K562 (cell line): Measurements from ENCODE around the gene LCA5. TPM values are rescaled to one million over a fixed set of nuclear protein-coding genes. Genes with fewer than 3 reads are reported as not detected.
A peak's percentile ranks its signal among the peaks of the same experiment; 100 is the strongest.

ENCODE experiments used
- BCOR ChIP-seq: fragments of 450-650 bp; IDR thresholded peaks from 2 replicates; pipeline ENCODE4 v1.6.1; 2016
- BRD9 ChIP-seq: fragments of 450-650 bp; IDR thresholded peaks from 2 replicates; pipeline ENCODE4 v1.6.1; 2018; ENCODE audit warnings: low read depth; ENCODE audit not compliant: partially characterized antibody
- CHD1 ChIP-seq: fragments of 200-600 bp; sonication (generic); IDR thresholded peaks from one replicate; pipeline ENCODE4 v1.6.1; 2012; ENCODE audit warnings: mild to moderate bottlenecking, moderate library complexity, low read length, inconsistent platforms
- ELF4 ChIP-seq: fragments of 450-650 bp; formaldehyde crosslinking; IDR thresholded peaks from 2 replicates; pipeline ENCODE4 v1.4.0; 2022; ENCODE audit warnings: missing genetic modification characterization
- ETS2 ChIP-seq: IDR thresholded peaks from 2 replicates; pipeline ENCODE4 v1.6.1; 2016; ENCODE audit warnings: borderline replicate concordance, missing genetic modification characterization, mild to moderate bottlenecking, moderate library complexity, missing compliant biosample characterization; ENCODE audit not compliant: poor library complexity, severe bottlenecking
- HDAC1 ChIP-seq, 2 experiments: fragments of 450-650 bp; IDR thresholded peaks; 2 replicates each; pipeline ENCODE4 v1.6.1; 2016 to 2017; ENCODE audit warnings: inconsistent platforms in 1 of 2, mild to moderate bottlenecking in 1 of 2, moderate library complexity in 1 of 2
- KLF16 ChIP-seq: IDR thresholded peaks from 2 replicates; pipeline ENCODE4 v1.6.1; 2016; ENCODE audit warnings: antibody characterized with exemption
- LEF1 ChIP-seq: fragments of 450-650 bp; IDR thresholded peaks from 2 replicates; pipeline ENCODE4 v1.6.1; 2016; ENCODE audit warnings: mild to moderate bottlenecking
- NUFIP1 ChIP-seq: fragments of 450-650 bp; IDR thresholded peaks from 2 replicates; pipeline ENCODE4 v1.6.1; 2018; ENCODE audit not compliant: partially characterized antibody
- PTRF ChIP-seq: fragments of 450-650 bp; IDR thresholded peaks from 2 replicates; pipeline ENCODE4 v1.6.1; 2016; ENCODE audit warnings: mild to moderate bottlenecking, missing genetic modification characterization, missing compliant biosample characterization
- SAFB ChIP-seq: fragments of 200-400 bp; formaldehyde crosslinking; IDR thresholded peaks from 2 replicates; pipeline ENCODE4 v1.6.1; 2017; ENCODE audit warnings: low read depth, low read length, borderline replicate concordance
- STAG1 ChIP-seq: sonication (generic); formaldehyde crosslinking; IDR thresholded peaks from 2 replicates; pipeline ENCODE4 v1.5.0; 2020; ENCODE audit warnings: missing genetic modification reagents, borderline replicate concordance
- SUPT5H ChIP-seq: fragments of 450-650 bp; IDR thresholded peaks from 2 replicates; pipeline ENCODE4 v1.6.1; 2016
- TGIF2 ChIP-seq: sonication (generic); formaldehyde crosslinking; IDR thresholded peaks from 2 replicates; pipeline ENCODE4 v1.8.1; 2022; ENCODE audit warnings: mild to moderate bottlenecking, missing genetic modification reagents, moderate library complexity
- TOE1 ChIP-seq, 2 experiments: fragments of 450-650 bp in 1 of 2; sonication (generic) in 1 of 2; formaldehyde crosslinking in 1 of 2; IDR thresholded peaks; 2 replicates each; pipeline versions ENCODE4 v1.7.1 to v1.8.0; 2016 to 2022; ENCODE audit warnings: borderline replicate concordance in 2 of 2, mild to moderate bottlenecking in 2 of 2, antibody characterized with exemption in 1 of 2, inconsistent platforms in 1 of 2, low read depth in 1 of 2, missing genetic modification reagents in 1 of 2, moderate library complexity in 1 of 2
- ZNF165 ChIP-seq: fragments of 250-450 bp; sonication (Bioruptor Pico); IDR thresholded peaks from 2 replicates; pipeline ENCODE4 v1.4.0; 2020; ENCODE audit warnings: borderline replicate concordance
- ZNF347 ChIP-seq: fragments of 450-650 bp; formaldehyde crosslinking; IDR thresholded peaks from 2 replicates; pipeline ENCODE4 v1.4.0; 2020; ENCODE audit warnings: low read depth, mild to moderate bottlenecking, moderate library complexity
- ZNF507 ChIP-seq: conservative IDR thresholded peaks from 2 replicates; pipeline ENCODE4 v1.6.1; 2017; ENCODE audit warnings: missing genetic modification characterization, missing compliant biosample characterization
- polyA plus RNA-seq, 8 experiments: library from polyadenylated mRNA; depleted of rRNA in 4 of 8; stranded (reverse) in 5 of 8; unstranded in 3 of 8; fragments of >200 nt; fragmentation: Nextera tagmentation in 2 of 8; fragmentation: Illumina TruSeq in 1 of 8; extraction: Ambion mirVana in 2 of 8; extraction: Trizol in 1 of 8; gene quantifications; 2 replicates each; pipeline versions ENCODE4 v1.2.1 to v1.2.3, GENCODE V29; 2011 to 2014; ENCODE audit warnings: inconsistent platforms in 1 of 8, missing spikeins in 1 of 8
- total RNA-seq, 7 experiments: library from RNA; depleted of rRNA in 6 of 7; stranded (reverse); fragments of >200 nt in 6 of 7; fragmentation: Illumina TruSeq in 2 of 7; extraction: Trizol in 2 of 7; gene quantifications; 2 replicates each; pipeline versions ENCODE4 v1.2.1 to v1.2.3, GENCODE V29; 2011 to 2021; ENCODE audit warnings: low replicate concordance in 1 of 7
- TF ChIP-seq, protein P1 (sequence below): fragments of 200-800 bp; sonication (Bioruptor generic); IDR thresholded peaks from 2 replicates; pipeline ENCODE4 v1.6.1; 2017; ENCODE audit warnings: missing genetic modification characterization, missing compliant biosample characterization
- TF ChIP-seq, protein P2 (sequence below): fragments of 450-650 bp; conservative IDR thresholded peaks from 2 replicates; pipeline ENCODE4 v1.6.1; 2016; ENCODE audit warnings: missing genetic modification characterization, low read depth, mild to moderate bottlenecking, control low read depth, missing compliant biosample characterization
- TF ChIP-seq, protein P3 (sequence below): fragments of 450-650 bp; conservative IDR thresholded peaks from 2 replicates; pipeline ENCODE4 v1.6.1; 2016; ENCODE audit warnings: missing genetic modification characterization, low read depth, mild to moderate bottlenecking, missing compliant biosample characterization, moderate library complexity

The LCA5 gene
- total and polyA plus RNA-seq, 9 of the 15 experiments (the other 6 are each of a cell fraction or from before 2014, with no cell fraction given): 1.0 to 3.4 (median 1.8) TPM

DNA sequence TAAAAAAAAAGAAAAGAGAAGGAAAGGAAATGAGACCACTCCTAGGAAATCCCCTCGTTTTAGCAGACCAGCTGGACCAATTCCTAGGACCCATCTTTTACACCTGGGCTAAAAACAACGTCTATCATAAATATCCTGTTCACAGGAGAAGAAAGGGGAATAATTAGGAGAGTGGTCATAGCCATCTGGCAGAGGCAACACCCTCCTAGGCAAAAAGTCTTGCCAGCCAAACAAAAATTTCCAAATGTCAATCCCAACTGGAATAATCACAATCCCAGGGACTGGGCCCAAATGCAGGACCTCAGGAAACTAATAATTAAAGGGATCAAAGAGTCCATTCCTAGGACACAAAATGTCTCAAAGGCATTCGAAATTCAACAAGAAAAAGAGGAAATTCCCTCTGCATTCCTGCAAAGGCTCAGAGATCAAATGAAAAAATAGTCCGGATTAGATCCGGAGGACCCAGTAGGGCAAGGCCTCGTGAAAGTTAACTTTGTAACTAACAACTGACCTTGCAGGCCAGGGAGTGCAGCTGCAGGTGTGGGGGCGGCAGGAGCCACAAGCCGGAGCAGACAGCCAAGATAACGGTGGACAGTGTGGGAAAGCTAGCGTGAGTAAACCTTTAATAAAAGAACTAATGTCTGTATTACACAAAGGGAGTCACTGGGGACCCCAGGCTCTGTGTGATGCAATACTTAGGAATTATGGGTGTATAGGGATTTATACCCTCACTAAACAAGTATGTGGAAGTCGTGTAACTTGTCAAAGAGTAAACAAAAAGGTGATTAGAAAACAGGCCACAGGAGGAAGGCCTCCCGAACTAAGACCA is 11.7 kb downstream of the LCA5 start (continued):
- TF ChIP-seq, protein P1, sequence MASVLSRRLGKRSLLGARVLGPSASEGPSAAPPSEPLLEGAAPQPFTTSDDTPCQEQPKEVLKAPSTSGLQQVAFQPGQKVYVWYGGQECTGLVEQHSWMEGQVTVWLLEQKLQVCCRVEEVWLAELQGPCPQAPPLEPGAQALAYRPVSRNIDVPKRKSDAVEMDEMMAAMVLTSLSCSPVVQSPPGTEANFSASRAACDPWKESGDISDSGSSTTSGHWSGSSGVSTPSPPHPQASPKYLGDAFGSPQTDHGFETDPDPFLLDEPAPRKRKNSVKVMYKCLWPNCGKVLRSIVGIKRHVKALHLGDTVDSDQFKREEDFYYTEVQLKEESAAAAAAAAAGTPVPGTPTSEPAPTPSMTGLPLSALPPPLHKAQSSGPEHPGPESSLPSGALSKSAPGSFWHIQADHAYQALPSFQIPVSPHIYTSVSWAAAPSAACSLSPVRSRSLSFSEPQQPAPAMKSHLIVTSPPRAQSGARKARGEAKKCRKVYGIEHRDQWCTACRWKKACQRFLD (CRISPR knock-in tag): peak; percentile 78; the same call in 1 of the 2 replicates
- TF ChIP-seq TGIF2 (CRISPR knock-in tag): no peak
- no peak for TF ChIP-seq SUPT5H
- TF ChIP-seq LEF1: peak; percentile 84
- no peak for TF ChIP-seq STAG1 (CRISPR knock-in tag)
- no peak for TF ChIP-seq CHD1
- TF ChIP-seq ZNF347 (CRISPR knock-in tag): no peak
- no peak for TF ChIP-seq TOE1 (IDR thresholded peaks at IDR 0.05; ENCODE audit: borderline replicate concordance)
- no peak for TF ChIP-seq TOE1 (CRISPR knock-in tag; IDR thresholded peaks at IDR 0.05; ENCODE audit: borderline replicate concordance, low read depth)
- peak; percentile 80 for TF ChIP-seq KLF16
- TF ChIP-seq BCOR: 0 out of 2 replicates have a peak, but pooled peaks have one; percentile 34
- no peak for TF ChIP-seq ZNF165
- TF ChIP-seq ETS2 (tag): no peak
- TF ChIP-seq, protein P2, sequence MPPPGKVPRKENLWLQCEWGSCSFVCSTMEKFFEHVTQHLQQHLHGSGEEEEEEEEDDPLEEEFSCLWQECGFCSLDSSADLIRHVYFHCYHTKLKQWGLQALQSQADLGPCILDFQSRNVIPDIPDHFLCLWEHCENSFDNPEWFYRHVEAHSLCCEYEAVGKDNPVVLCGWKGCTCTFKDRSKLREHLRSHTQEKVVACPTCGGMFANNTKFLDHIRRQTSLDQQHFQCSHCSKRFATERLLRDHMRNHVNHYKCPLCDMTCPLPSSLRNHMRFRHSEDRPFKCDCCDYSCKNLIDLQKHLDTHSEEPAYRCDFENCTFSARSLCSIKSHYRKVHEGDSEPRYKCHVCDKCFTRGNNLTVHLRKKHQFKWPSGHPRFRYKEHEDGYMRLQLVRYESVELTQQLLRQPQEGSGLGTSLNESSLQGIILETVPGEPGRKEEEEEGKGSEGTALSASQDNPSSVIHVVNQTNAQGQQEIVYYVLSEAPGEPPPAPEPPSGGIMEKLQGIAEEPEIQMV (tag): no peak
- TF ChIP-seq, protein P3, sequence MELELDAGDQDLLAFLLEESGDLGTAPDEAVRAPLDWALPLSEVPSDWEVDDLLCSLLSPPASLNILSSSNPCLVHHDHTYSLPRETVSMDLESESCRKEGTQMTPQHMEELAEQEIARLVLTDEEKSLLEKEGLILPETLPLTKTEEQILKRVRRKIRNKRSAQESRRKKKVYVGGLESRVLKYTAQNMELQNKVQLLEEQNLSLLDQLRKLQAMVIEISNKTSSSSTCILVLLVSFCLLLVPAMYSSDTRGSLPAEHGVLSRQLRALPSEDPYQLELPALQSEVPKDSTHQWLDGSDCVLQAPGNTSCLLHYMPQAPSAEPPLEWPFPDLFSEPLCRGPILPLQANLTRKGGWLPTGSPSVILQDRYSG (tag): no peak; the same call in 1 of the 2 replicates
- no peak for TF ChIP-seq PTRF
- TF ChIP-seq ELF4: no peak
- 0 out of 4 replicates have a peak, but pooled peaks of 1 of the 2 experiments have one; percentile 40 for TF ChIP-seq HDAC1 (IDR thresholded peaks at IDR 0.05)
- no peak for TF ChIP-seq BRD9
- TF ChIP-seq NUFIP1: no peak
- TF ChIP-seq ZNF507: no peak
- TF ChIP-seq SAFB: no peak
